OCI-LY7 (cell line): ENCODE measurements around the gene CCDC17. TPM values are rescaled to one million over a fixed set of nuclear protein-coding genes. Genes with fewer than 3 reads are reported as not detected.

Source experiments
- BruUV-seq: library from RNA; stranded (reverse); fragments of 400-500 nt; replicated peaks from 2 replicates; lab custom pipeline; 2021; lab: Mats Ljungman, UMichigan
- CTCF ChIA-PET: fragments of 300-600 bp; sonication (Branson Sonifier 250); formaldehyde crosslinking; loops from one replicate; lab custom pipeline; 2022; ENCODE audit warnings: antibody characterized with exemption; ENCODE audit not compliant: unreplicated experiment; lab: Charles Lee
- POLR2A ChIA-PET: fragments of 300-600 bp; sonication (Branson Sonifier 250); formaldehyde crosslinking; loops from one replicate; lab custom pipeline; 2022; ENCODE audit warnings: antibody characterized with exemption; lab: Charles Lee
- DNase-seq: peaks from one replicate; pipeline ENCODE4 v3.0.0-alpha.2; 2015; ENCODE audit warnings: low spot score
- H2AFZ ChIP-seq: fragments of 200-600 bp; sonication (generic), shearing (Covaris generic); 2 replicates; pipeline ENCODE4 v1.6.1; 2014; ENCODE audit warnings: mild to moderate bottlenecking, antibody characterized with exemption, low read length, moderate library complexity
- H3K27ac ChIP-seq: fragments of 200-600 bp; sonication (generic); 2 replicates; pipeline ENCODE4 v1.5.1; 2014; ENCODE audit warnings: mixed run types, low read depth, mild to moderate bottlenecking, moderate library complexity, low read length, inconsistent platforms; ENCODE audit not compliant: poor library complexity, severe bottlenecking
- H3K36me3 ChIP-seq: fragments of 200-600 bp; sonication (generic); 2 replicates; pipeline ENCODE4 v1.6.1; 2014; ENCODE audit warnings: mild to moderate bottlenecking, antibody characterized with exemption, low read length, moderate library complexity, mixed read lengths; ENCODE audit not compliant: insufficient read depth
- H3K4me1 ChIP-seq: fragments of 200-600 bp; sonication (generic); 2 replicates; pipeline ENCODE4 v1.5.1; 2014; ENCODE audit warnings: mild to moderate bottlenecking, low read length; ENCODE audit not compliant: insufficient read depth, poor library complexity, severe bottlenecking
- H3K4me2 ChIP-seq: fragments of 200-600 bp; sonication (generic); 2 replicates; pipeline ENCODE4 v1.6.1; 2014; ENCODE audit warnings: mild to moderate bottlenecking, low read length
- H3K4me3 ChIP-seq: fragments of 200-600 bp; sonication (generic); 2 replicates; pipeline ENCODE4 v1.5.1; 2014; ENCODE audit warnings: mild to moderate bottlenecking, low read depth, low read length; ENCODE audit not compliant: poor library complexity, severe bottlenecking
- H3K79me2 ChIP-seq: fragments of 200-600 bp; sonication (generic); 2 replicates; pipeline ENCODE4 v1.6.1; 2016; ENCODE audit warnings: low read depth, mild to moderate bottlenecking, low read length, moderate library complexity, mixed read lengths; ENCODE audit not compliant: insufficient read depth
- H3K9me2 ChIP-seq: fragments of 200-600 bp; sonication (generic); 2 replicates; pipeline ENCODE4 v1.6.1; 2016; ENCODE audit warnings: mild to moderate bottlenecking, low read length, mixed read lengths; ENCODE audit not compliant: insufficient read depth
- H3K9me3 ChIP-seq: fragments of 200-600 bp; sonication (generic); 2 replicates; pipeline ENCODE4 v1.6.1; 2014; ENCODE audit warnings: mild to moderate bottlenecking, mixed run types, low read length, mixed read lengths
- H4K20me1 ChIP-seq: fragments of 200-600 bp; sonication (generic); 2 replicates; pipeline ENCODE4 v1.6.1; 2014; ENCODE audit warnings: mild to moderate bottlenecking, antibody characterized with exemption, low read length, moderate library complexity, mixed read lengths; ENCODE audit not compliant: insufficient read depth
- EZH2phosphoT487 ChIP-seq: fragments of 200-600 bp; sonication (generic); IDR thresholded peaks from 2 replicates; pipeline ENCODE4 v1.6.1; 2018; ENCODE audit warnings: low read depth, borderline replicate concordance, mild to moderate bottlenecking, mixed run types, antibody characterized with exemption, low read length, moderate library complexity, mixed read lengths
- intact Hi-C: fragments of 100-400 bp; cut with micrococcal nuclease; formaldehyde crosslinking; loops from one replicate; pipeline ENCODE4 v1.10.0; 2022; ENCODE audit not compliant: unreplicated experiment
- total RNA-seq, 2 experiments: library from RNA; depleted of rRNA in 1 of 2; stranded (reverse); fragments of >200 nt in 1 of 2; shearing (Covaris generic) in 1 of 2; gene quantifications; 2 replicates each; pipeline ENCODE4 v1.2.3, GENCODE V29; 2014 to 2022
- TF ChIP-seq, protein P1 (sequence below): fragments of 200-600 bp; sonication (generic); conservative IDR thresholded peaks from 2 replicates; pipeline ENCODE4 v1.5.1; 2014; ENCODE audit warnings: mild to moderate bottlenecking, antibody characterized with exemption, low read length, moderate library complexity, mixed read lengths

Gene CCDC17
- total RNA-seq, 2 experiments from 2014 or later: 3.2 to 5.0 TPM

DNA sequence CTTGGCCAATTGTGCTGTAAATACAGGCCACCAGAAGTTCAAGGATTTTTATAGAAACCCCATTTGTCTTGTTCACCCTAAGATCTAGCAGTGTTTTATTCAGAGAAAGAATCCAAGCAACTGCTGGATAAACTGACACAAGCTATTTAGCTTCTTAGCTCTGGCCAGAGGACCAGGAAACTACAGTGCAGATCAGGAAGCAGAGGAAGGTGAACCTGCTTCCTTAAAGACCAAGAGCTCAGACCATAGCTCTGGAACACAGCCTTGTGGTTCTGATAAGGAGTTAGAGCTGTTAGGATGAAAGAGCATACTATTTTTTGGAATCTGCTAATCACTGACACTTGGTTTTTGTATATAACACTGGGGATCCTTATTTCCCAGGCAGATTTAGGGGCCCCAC, 5.2 kb upstream of the CCDC17 start:
- no peaks in the 10 kb centered on the region for H4K20me1 ChIP-seq
- no peaks in the 10 kb centered on the region for H3K79me2 ChIP-seq
- H3K9me2 ChIP-seq: no peaks in the 10 kb centered on the region
- intact Hi-C loops: no loop called here
- no peaks in the 10 kb centered on the region for H3K4me1 ChIP-seq
- H3K9me3 ChIP-seq: no peaks in the 10 kb centered on the region
- no peak for DNase-seq
- no TSS peak for BruUV-seq
- peaks cover 83% of the 10 kb centered on the region for H3K36me3 ChIP-seq
- no peak overlapping the region for H2AFZ ChIP-seq
- POLR2A ChIA-PET: interaction anchor here (0.6 to 1.4 kb wide), 6 partner anchors 8 to 285 kb away, joined by 3 to 5 read pairs (median 3); no protein-coding TSS in a partner anchor
- H3K27ac ChIP-seq: no peak overlapping the region
- no peak for TF ChIP-seq EZH2phosphoT487
- TF ChIP-seq, protein P1, sequence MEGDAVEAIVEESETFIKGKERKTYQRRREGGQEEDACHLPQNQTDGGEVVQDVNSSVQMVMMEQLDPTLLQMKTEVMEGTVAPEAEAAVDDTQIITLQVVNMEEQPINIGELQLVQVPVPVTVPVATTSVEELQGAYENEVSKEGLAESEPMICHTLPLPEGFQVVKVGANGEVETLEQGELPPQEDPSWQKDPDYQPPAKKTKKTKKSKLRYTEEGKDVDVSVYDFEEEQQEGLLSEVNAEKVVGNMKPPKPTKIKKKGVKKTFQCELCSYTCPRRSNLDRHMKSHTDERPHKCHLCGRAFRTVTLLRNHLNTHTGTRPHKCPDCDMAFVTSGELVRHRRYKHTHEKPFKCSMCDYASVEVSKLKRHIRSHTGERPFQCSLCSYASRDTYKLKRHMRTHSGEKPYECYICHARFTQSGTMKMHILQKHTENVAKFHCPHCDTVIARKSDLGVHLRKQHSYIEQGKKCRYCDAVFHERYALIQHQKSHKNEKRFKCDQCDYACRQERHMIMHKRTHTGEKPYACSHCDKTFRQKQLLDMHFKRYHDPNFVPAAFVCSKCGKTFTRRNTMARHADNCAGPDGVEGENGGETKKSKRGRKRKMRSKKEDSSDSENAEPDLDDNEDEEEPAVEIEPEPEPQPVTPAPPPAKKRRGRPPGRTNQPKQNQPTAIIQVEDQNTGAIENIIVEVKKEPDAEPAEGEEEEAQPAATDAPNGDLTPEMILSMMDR: no peak
- H3K4me2 ChIP-seq: no peak overlapping the region
- H3K4me3 ChIP-seq: no peak overlapping the region
- CTCF ChIA-PET: no interaction called here

DNA sequence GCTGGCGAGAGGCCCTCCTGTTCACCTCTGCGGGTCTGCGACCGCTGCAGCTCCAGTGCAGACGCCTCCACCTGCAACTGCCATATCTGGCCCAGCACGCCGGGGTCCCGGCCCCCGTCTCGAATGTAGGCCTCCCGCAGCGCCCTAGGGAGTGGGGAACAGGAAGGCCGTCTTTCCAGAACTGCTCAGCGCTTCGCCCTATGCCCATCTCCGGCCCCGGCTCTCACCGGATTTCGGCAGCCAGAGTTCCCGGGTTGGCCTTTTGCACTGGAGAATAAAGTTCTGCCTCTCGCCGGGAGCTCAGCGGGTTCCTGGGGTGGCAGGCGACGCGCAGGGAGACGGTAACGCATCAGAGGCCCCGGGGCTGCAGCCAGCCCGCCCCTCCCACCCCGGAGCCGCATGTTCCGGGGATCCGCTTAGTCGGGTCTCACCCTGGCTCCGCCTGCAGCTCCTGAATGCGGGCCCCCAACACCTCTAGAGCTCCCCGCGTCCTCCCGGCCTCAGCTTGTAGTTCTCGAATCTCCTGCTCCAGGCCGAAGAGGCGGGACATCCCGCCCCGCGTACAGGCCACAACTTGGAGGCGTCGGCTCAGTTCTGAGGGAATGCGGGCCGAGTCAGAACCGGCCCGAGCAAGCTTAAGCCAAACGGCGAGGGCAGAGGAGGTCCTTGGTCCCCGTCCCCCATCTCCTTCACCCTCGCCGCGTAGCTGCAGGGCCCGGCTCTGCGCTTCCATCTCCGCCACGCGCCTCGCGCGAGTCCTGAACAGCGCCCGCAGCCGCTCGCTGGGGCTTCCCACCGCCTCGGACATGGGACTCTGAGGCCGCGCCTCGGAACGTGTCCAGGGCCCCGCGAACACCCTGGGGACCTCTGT, 1.1 kb downstream of the CCDC17 start:
- Histone ChIP-seq H3K4me1 (no peaks in the 10 kb centered on the region), H3K4me2 (no peak overlapping the region), H3K9me3 (no peaks in the 10 kb centered on the region), H3K4me3 (no peak overlapping the region), H3K79me2 (no peaks in the 10 kb centered on the region), H2AFZ (no peak overlapping the region), H4K20me1 (no peaks in the 10 kb centered on the region), H3K36me3 (peaks cover 64% of the 10 kb centered on the region), H3K9me2 (no peaks in the 10 kb centered on the region), H3K27ac (no peak overlapping the region)
- no TSS peak for BruUV-seq
- DNase-seq: no peak
- ChIA-PET CTCF (no interaction called here), POLR2A (interaction anchor here (0.7 kb wide), 1 partner anchor 126 kb away, joined by 3 read pairs; no protein-coding TSS in a partner anchor)
- TF ChIP-seq, protein P1: no peak
- TF ChIP-seq EZH2phosphoT487: no peak
- intact Hi-C loops: no loop called here

DNA sequence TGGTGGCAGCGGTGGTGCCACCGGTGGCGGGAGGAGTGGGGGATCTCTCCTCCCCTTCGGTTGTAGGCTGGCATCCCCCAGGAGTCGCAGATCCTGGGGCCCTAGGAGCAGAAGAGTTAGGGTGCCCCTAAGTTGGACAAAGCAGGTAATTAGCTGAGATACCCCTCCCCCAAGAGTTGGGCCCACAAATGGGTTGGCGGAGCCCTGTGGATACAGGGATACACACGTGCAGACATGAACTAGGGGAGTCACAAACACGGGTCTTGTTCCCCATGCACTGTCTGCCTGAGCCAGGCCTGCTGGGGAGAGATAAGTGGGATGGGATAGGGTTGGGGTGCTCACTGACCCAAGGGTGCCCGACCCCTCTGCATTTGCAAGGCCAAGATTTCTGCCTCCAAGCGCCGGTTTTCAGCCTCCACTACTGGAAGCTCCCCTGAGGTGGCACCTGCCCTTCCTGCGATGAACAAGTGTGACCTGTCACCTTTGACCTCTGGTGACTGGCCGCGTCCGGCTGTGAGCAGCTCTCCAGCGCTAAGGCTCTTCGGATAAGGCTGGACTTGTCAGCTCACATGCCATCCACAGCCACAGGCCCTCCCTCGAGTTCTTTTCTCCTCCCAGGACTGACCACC, 1.8 kb downstream of the CCDC17 start:
- no peak overlapping the region for H2AFZ ChIP-seq
- DNase-seq: no peak
- H4K20me1 ChIP-seq: peaks cover 4% of the 10 kb centered on the region; the same call in 1 of the 2 replicates
- H3K36me3 ChIP-seq: peaks cover 64% of the 10 kb centered on the region
- H3K4me1 ChIP-seq: no peaks in the 10 kb centered on the region
- BruUV-seq: no TSS peak
- H3K4me3 ChIP-seq: no peak overlapping the region
- POLR2A ChIA-PET: no interaction called here
- H3K27ac ChIP-seq: no peak overlapping the region
- no peak overlapping the region for H3K4me2 ChIP-seq
- no peaks in the 10 kb centered on the region for H3K9me3 ChIP-seq
- intact Hi-C loops: no loop called here
- H3K79me2 ChIP-seq: no peaks in the 10 kb centered on the region
- CTCF ChIA-PET: no interaction called here
- no peak for TF ChIP-seq EZH2phosphoT487
- TF ChIP-seq, protein P1: no peak
- H3K9me2 ChIP-seq: no peaks in the 10 kb centered on the region
